C4-2B (cell line): ENCODE measurements around the gene CDK14.

Experiments used
- H3K27ac ChIP-seq: fragments of 450-650 bp; 2 replicates; pipeline ENCODE4 v1.5.1; 2017
- ZFX ChIP-seq: fragments of 450-650 bp; IDR thresholded peaks from 2 replicates; pipeline ENCODE4 v1.6.1; 2017
- TF ChIP-seq, protein P1 (sequence below): fragments of 450-650 bp; conservative IDR thresholded peaks from 2 replicates; pipeline ENCODE4 v1.5.1; 2017; ENCODE audit warnings: mild to moderate bottlenecking

Gene CDK14

DNA sequence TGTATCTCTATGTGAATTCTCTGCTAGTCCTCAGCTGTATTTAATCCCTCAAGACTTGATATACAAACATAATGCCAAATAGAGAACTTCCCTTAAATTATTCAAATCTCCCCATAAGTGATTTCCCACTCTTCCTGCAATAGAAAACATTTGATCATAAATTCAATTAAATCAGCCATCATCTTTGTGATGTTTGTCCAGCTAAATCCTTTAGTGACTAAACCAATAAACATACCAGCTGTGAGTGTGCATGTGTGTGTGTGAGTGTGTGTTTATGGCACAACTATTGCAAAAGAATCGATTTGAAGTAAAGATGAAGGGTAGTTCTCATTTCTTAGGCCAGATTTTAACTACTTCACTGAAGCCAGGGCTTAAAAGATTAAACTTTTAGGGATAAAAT lies 492.6 kb downstream of the CDK14 start:
- TF ChIP-seq, protein P1, sequence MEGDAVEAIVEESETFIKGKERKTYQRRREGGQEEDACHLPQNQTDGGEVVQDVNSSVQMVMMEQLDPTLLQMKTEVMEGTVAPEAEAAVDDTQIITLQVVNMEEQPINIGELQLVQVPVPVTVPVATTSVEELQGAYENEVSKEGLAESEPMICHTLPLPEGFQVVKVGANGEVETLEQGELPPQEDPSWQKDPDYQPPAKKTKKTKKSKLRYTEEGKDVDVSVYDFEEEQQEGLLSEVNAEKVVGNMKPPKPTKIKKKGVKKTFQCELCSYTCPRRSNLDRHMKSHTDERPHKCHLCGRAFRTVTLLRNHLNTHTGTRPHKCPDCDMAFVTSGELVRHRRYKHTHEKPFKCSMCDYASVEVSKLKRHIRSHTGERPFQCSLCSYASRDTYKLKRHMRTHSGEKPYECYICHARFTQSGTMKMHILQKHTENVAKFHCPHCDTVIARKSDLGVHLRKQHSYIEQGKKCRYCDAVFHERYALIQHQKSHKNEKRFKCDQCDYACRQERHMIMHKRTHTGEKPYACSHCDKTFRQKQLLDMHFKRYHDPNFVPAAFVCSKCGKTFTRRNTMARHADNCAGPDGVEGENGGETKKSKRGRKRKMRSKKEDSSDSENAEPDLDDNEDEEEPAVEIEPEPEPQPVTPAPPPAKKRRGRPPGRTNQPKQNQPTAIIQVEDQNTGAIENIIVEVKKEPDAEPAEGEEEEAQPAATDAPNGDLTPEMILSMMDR = no peak
- no peak for TF ChIP-seq ZFX
- H3K27ac ChIP-seq = no peak overlapping the region

DNA sequence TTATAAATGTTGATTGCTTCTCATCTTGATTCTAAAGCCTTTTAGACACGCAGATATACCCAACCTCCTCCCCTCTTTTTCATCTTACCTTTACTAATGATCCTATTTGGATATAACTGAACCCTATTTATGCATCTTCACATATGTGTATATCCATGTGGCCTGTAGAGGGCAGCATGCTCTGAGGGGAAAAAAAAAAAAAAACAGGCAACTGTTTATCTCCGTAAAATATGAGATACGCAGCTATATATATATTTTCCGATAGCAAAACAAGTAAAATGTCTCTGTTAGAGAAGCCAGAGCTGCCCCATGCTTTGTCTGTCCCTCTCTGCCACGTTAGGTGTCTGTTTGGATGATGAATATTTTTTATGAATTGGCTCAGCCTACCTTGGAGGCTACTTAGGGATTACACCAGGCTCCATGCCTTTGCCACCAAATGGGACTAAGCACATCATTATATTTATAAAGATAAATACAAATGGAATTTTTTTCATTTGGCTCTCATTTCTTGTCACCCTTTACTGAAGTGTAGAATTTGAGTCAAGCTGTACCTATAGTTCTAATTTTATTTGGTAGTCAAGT lies 493.4 kb downstream of the CDK14 start:
- H3K27ac ChIP-seq = no peak overlapping the region
- TF ChIP-seq, protein P1 = peak; percentile 98
- TF ChIP-seq ZFX = no peak

DNA sequence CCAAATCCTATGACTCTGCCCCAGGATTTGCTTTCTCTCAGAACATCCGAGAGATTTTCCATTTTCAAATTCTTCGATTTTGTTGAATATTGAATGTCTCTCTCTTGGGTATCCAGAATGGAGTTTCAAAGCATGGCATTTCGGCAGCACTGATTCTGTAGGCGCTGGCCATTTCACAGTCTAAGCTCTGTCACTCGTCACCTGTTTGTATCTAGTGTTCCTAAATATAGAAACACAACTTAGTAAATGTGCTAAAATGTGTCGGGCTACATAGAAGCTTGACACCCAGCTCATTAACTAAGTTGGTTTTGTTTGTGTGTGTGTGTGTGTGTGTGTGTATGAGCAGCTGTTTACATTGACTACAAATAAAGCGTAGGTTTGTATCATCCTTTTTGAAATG lies 494.6 kb downstream of the CDK14 start:
- TF ChIP-seq, protein P1 = no peak
- no peak for TF ChIP-seq ZFX
- H3K27ac ChIP-seq = no peak overlapping the region

GRCh38 chr7:91091631-91092030 lies 495.5 kb downstream of the CDK14 start:
- no peak overlapping the region for H3K27ac ChIP-seq
- TF ChIP-seq ZFX = no peak
- TF ChIP-seq, protein P1 = no peak

- TF ChIP-seq ZFX = no peak
- TF ChIP-seq, protein P1 = no peak
- H3K27ac ChIP-seq = no peak overlapping the region
Observed at GRCh38 chr7:91093181-91093580, 497.1 kb downstream of the CDK14 start.

DNA sequence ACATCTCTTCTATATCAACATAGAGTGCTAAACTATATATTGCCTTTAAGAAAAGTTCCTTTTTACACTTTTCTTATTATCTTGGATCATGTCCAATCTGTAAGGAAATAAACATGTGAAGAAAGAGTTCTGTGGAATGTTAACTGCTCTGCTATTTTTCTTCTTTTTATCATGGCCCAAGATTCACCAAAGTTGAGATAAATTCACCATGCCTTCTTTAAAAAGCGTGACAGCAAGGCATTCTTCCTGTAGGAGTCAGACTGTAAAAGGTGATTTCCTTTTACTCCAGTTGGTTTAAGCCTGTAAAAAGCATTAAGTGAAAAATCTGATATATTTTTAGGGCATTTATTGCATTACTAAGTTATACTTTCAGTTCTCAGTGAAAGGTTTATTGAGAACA lies 502.4 kb downstream of the CDK14 start:
- TF ChIP-seq, protein P1 = no peak
- no peak for TF ChIP-seq ZFX
- H3K27ac ChIP-seq = no peak overlapping the region

DNA sequence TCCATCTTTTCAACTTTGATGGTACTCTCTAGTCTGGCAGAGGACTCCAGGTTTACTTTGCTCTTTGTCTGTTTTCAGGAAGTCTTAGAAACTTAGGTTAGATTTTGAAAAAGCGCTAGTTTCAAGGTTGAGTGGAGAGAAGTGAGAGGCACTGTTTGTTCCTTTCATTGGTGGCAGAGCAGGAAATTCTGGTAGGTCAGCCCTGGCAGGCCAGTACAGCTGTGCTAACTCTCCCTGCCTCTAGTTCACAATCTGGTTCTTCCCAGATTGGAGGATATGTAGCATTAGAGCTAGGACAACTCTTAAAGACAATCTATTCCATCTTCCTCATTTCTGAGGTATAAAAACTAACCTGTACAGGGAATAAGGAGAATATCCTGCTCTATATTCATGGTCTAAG lies 507.2 kb downstream of the CDK14 start:
- TF ChIP-seq, protein P1 = no peak
- no peak for TF ChIP-seq ZFX
- H3K27ac ChIP-seq = peak overlapping the region; percentile 4; the same call in 1 of the 2 replicates
